ENCODE measurements around the gene PRR11.
"Not testable (repeated sequence)": the region's sequence is repeated elsewhere in the genome, so short reads cannot be mapped to it uniquely, and the experiment has no call there.

PRR11 gene

DNA sequence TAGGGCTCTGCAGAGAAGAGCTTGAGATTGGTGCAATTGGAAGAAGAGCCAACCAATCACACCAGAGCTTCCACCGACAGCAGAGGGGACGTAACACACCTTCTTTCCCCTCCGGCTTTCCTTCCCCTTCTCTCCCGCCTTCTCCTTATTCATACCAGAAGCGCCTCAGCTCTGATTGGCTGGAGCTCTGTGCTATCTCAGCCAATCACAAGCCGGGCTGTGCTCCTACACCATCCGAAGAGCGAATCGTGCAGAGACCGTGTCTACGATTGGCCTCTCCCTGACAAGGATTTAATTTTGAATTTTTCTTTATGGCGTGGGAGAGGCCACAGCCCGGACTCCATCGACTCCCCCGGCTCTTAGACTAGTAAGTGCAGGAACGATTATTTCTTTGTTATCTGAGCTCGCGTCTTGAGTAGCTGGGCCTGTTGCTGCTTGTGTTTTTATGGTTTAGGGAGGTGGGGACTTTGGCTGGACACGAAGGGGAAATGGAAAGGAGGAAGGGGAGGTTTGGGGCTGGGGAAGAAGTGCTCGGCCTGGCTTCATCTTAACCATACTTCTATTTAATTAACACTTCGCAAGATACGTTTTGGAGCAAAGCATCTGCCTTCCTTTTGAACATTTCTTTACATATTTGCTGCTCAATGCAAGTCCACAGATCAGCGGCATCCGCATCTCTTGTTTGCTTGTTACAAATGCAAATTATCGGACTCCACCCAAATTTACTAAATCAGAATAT is at the start of gene PRR11:
Gene PRR11, plus strand, starts transcription at position 308 of the 739 bp plus-strand sequence. CDS start 14,007 bp downstream, outside the sequence.
- DNase-seq: peak; percentile 79

DNA sequence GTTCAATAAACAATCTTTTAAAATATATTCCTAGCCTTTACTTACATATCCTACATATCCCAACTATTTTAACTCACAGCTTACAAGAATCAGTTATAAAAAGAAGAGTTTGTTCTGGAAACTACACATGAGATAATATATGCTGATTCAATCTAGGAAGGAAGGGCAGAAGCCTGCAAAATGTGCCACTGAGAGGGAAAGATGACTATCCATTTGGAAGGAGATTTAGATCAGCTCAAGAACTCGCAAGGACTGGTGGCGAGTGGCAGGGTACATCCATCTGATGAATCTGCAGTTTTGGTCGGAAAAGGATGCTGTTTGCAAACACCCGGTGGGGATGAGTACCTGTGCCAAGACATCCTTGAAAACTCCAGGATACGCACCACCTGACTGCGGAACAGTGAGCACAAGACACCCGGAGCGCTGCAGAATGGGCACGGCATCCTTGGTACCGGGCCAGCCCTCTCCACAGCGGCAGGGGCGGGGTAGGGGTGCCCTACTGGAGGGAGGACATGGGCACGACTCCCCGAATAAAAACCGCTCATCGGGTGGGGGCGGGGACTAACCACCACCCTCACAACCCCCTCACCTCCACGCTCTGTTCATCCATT is 49.6 kb upstream of the PRR11 start:
- DNase-seq: no peak

DNA sequence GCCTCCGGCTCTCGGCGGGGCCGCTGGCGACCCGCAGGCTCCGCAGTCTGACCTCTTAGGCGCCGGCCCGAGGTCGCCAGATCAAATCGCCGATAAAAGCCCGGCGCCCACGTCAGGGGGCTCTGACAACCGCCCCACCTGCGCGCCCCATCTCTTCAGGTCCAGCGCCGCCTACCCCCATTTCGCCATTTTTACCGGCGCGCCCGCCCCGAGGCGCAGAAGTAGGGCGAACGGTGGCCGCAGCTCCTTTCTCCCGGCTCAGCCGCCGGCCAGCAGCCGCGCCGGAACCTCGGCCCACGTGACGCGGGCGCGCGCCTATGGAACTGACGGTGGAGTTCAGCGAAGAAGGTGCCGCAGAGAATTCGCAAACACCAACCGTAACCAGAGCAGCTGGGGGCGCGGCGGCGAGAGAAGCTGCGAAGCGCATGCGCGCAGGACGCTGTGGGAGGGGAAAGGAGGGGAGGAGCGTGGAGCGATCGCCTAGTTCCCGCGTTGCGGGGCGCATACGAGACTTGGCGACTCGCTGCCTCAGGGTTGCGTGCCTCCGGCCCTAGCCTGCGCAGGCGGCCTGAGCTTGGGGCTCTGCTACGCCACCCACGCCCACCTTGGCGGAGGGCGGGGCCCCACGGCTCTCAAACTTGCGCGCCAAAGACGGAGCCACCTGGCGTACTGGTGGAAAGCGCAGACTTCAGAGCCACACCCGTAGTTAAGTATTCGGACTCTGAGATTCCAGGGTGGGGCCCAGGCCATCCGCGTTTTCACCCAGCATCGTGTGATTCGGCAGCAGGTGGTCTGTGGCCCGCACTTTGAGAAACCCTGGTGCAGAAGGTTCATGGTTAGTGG is 48.9 kb upstream of the PRR11 start, which contains the start of gene TRIM37:
Gene TRIM37, minus strand, starts transcription at position 418 of the 843 bp plus-strand sequence. CDS start 419 bp downstream, outside the sequence.
- DNase-seq: peak; percentile 64

DNA sequence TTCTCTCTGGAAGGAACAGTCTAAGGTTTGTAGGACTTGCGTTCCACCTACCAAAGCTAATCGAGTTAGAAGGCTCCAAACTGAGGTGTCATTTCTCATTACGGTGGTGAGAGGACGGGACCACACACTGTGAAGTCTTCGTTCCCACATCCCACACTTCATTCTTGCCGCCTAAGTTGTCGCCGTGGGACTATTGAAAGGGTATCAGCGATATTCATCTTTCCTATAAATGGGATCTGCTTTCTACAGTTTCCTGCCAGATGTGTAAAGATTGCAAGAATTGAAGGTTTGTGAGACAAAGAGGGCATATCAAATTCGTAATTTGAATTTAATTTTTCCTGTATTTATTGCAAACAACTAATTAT is 48.3 kb upstream of the PRR11 start:
- DNase-seq: no peak

DNA sequence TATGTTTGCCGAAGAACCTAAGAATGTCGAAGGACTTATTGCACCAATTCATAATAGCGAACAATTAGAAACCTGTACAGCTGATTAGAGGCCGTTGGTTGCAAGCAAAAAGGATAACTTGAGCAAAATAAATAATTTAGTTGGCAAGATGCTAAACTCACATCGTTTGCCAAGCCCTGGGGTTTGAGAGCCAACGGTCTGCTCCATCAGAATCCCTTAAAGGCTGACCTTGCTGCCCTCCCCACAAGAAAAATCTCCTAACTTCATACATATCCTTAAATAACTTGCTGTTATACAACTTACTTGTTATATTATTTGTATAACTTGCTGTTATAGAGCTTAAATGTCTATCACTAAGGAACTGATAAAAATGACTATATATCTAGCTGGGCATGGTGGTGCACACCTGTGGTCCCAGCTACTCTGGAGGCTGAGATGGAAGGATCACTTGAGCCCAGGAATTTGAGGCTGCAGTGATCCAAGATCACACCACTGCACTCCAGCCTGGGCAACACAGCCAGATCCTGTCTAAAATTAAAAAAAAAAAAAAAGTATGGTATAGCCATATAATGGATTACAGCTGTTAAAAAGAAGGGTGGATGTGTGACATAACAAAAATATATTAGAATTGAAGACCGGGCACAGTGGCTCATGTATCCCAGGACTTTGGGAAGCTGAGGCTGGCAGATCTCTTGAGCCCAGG is 47.0 kb upstream of the PRR11 start:
- DNase-seq: no peak

DNA sequence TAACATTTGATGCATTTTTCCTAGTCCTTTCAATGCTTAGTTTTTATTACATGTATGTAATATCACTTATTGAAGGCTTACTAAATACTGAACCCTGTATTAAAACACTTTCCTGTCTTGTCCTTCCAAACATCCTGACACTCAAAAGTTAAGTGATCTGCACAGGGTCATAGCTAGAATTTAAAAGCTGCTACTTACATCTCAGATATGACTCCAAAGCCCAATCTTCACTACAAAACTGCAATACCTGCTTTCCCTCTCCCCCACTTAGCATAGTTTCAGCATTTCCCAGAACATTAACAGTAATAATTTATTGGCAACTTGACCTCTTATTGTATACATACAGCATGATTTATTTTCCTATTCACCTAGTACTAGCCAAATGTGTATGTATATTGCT is 44.6 kb upstream of the PRR11 start:
- DNase-seq: no peak

DNA sequence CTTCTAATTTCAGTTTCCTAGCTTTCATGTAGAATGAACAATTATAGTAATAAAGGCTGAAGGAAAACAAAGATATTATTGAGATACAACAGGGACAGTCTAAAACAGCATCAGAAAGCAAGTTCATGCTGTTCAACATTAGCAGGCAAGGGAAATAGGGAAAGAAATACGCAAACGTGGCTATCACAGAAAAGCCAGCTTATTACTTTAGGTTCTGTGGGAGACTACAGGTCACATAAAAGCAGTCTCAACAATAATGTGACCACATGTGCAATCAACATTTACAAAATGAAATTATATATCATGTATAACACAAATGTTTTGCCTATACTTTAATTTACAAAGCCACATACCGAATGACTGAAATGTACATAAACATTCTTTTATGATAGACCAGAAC is 44.0 kb upstream of the PRR11 start:
- no peak for DNase-seq

- DNase-seq: no peak
These were observed 40.1 kb upstream of the PRR11 start for GRCh38 chr17:59115474-59115873.

DNA sequence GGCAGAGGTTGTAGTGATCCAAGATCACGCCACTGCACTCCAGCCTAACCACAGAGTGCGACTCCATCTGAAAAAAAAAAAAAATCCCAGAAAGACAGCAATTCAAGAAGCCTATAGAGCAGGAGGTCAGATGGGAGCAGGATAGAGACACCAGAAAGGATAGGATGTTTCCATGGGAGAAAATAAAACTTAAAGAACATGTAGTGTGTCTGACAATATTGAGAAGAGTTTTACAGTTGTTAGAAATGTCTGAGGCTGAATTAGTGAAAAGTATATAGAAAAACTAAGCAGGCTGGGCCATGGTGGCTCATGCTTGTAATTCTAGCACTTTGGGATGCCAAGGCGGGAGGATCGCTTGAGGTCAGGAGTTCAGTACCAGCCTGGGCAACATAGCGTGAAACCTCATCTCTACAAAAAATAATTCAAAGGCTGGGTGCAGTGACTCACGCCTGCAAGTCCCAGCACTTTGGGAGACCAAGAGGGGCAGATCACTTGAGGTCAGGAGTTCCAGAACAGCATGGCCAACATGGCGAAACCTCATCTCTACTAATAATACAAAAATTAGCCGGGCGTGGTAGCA is 33.6 kb upstream of the PRR11 start:
- DNase-seq: no peak

- no peak for DNase-seq
These were observed 30.9 kb upstream of the PRR11 start for GRCh38 chr17:59124665-59125064.

- no peak for DNase-seq
These were observed 28.6 kb upstream of the PRR11 start for GRCh38 chr17:59126809-59127417.

- DNase-seq: no peak
These were observed 25.7 kb upstream of the PRR11 start for GRCh38 chr17:59129814-59130213.

- DNase-seq: no peak
These were observed 24.4 kb upstream of the PRR11 start for GRCh38 chr17:59131131-59131530.

- not testable (repeated sequence) for DNase-seq
These were observed 17.2 kb upstream of the PRR11 start for GRCh38 chr17:59138339-59138738.

GRCh38 chr17:59139939-59140338 is 15.6 kb upstream of the PRR11 start:
- no peak for DNase-seq

DNA sequence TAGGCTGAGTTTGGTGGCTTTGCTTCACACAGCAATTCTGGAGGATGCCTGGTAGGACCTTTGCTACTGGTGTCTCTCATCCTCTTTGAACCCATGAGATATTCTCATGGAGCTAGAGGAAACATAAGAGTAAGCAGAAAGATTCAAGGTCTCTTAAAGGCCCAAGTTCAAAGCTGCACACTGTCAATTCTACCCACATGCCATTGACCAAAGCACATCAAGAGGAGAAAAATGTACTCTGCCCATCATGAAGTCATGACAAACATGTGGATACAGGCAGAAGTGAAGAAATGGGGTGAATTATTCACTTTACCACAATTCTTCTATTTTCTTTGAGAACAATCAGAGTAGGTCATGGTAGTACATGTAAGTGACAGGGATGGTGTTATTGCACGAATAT is 13.7 kb upstream of the PRR11 start:
- no peak for DNase-seq

DNA sequence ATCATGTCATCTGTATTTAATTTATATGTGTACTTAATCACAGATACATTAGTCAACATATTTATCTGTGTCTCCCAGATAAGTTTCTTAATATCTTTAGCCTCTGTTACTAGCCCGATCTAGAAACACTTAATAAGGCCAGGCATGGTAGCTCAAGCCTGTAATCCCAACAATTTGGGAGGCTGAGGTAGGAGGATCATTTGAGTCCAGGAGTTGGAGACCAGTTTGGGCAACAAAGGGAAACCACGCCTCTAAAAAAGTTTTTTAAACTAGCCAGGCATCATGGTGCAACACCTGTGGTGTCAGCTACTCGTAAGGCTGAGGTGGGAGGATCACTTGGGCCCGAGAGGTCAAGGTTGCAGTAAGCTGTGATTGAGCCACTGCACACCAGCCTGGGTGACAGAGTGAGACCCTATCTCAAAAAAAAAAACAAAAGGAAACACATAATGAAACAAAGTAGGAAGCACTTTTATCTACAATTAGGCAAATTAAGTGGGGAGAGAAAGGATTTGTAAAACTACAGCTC is 9.9 kb upstream of the PRR11 start:
- no peak for DNase-seq

DNA sequence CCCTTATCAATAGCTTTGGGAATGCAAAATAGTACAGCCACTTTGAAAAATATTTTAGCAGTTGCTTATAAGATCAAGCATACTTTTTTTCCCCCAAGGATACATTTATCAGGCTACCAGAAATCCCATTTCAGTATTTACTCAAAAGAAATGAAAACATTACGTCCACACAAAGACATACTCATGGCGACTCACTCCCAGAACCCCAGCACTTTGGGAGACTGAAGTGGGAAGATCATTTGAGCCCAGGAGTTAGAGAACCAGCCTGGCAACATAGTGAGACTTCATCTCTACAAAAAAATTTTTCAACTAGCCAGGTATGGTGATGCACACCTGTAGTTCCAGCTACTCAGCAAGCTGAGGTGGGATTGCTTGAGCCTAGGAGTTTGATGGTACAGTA is 6.5 kb upstream of the PRR11 start:
- DNase-seq: no peak

DNA sequence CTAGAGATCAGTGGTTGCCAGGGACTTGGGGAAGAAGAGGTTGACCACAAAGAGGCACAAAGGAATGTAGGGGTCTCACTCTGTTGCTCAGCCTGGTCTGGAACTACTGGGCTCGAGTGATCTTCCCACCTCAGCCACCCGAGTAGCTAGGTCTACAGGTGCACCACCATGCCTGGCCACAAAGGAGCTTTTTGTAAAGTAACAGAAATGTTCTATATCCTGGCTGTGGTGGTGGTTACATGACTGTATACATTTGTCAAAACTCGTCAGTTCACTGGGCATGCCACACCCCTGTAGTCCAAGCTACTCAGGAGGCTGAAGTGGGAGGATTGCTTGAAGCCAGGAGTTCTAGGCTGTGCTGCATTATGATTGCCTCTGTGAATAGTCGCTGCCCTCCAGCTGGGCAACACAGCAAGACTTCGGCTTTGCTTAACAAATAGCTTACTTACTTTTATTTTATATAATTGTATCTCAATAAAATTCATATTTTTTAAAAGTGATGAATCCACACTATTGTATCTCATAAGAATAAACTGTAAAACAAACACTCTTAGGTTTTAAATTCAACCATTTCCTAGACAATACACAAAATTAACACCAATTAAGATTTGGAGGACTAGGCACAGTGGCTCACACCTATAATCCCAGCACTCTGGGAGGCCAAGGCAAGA is 5.6 kb upstream of the PRR11 start:
- DNase-seq: no peak

DNA sequence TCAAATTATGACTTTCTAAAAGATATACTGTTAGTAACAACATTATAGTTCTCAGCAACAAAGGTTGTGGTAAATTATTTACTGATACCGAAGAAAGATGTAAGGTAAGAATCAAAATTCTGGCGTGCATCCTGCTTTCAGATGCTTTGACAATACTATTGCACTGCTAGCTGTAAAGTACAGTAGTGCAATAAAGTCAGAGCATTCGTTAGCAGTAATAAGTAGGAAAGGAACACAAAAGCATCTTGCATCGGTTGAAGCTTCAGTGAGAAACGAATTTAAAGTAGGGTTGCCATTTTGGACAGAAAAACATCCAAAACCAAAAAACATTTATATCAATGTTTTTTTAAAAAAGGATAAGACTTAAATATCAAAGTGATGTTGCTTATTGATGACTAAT is 4.5 kb upstream of the PRR11 start:
- no peak for DNase-seq

- no peak for DNase-seq
These were observed 4.0 kb upstream of the PRR11 start for GRCh38 chr17:59151591-59151990.

Data from cortex of kidney (tissue), 1 donor.